Stimulated activated CD8-positive, alpha-beta memory T cell treated with anti-CD3 and anti-CD28 coated beads, Interleukin-12 subunit alpha, Interleukin-12 subunit beta, amount 100 ng/mL, for 1 hour (primary cell): ENCODE measurements around the gene CSMD2.

Experiments
- DNase-seq: peaks from one replicate; pipeline ENCODE4 v3.0.0-alpha.2; 2020; ENCODE audit warnings: low read depth

Gene CSMD2

DNA sequence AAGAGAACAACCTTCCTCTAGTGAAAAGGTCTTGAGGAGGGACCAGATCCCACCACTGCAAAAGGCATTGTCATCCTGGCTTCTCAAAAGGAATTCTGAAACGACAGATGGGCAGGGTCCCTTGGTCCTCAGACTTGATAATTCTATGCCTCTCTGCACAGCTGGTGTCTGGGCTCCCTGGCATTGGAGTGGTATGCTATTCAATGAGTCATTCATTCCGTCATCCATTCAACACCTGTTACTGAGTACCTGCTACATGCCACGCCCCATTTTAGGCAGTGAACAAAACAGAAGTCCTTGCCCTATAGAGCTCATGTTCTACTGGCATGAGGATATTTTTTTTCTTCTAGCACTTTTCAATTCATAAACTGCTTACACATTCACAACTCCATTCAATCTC, 347.0 kb downstream of the CSMD2 start:
- no peak for DNase-seq

DNA sequence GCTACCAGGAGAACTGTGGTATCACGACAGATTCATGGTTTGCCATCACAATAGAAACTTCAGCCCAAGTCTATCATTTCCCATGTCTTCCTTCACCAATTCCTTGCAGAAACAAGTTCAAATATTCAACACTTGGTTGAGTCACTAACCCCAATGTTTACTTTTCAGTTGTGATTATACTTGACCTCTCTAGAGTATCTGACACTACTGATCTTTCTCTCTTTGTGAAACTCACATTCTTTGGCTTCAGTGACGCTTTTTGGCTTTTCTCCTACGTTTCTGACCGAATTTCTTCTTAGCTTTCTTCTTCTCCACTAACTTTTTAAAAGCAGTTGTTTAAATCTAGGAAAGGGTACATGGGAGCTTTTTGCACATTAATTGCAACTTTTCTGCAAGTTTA, 350.0 kb downstream of the CSMD2 start:
- no peak for DNase-seq

DNA sequence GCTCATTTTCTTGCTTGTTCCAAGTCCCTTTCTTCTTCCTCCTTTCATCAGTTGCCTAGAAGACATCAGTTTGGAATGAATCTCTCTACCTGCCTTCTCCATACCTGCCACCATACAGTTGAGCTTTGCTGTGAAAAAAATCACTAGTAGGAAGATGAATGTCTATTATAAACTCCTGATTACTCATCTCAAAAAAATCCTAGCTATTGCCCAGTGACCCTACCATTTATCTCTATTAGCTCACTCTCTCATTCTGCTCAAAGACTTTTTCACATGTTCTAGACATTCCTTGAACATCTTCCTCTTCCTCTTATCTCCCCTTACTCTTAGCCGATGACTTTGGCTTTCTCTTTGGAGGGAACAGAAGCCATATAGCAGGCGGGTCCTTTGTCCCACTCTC, 350.9 kb downstream of the CSMD2 start:
- no peak for DNase-seq

DNA sequence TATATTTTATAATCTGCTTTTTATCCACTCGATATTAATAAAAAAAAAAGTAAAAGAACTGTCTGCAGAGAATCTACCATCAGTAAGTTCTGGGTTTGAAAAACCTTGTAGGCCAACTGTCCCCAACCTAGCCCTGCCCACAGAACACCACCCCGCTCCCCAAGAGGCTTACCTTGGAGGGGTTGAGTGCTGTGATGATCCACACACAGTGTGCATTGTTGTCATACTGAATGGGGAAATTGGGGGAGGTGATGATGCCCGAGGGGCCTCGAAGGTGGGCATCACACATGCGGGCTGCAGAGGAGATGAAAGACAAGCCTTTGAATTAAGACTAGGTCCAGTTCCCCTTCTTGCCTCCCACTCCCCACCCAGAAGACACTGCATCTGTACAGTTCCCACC, 354.5 kb downstream of the CSMD2 start:
- DNase-seq, result no peak

GRCh38 chr1:33805988-33806387, 359.0 kb downstream of the CSMD2 start:
- no peak for DNase-seq

- DNase-seq, result no peak
Measured at GRCh38 chr1:33802268-33802667, 362.8 kb downstream of the CSMD2 start.

DNA sequence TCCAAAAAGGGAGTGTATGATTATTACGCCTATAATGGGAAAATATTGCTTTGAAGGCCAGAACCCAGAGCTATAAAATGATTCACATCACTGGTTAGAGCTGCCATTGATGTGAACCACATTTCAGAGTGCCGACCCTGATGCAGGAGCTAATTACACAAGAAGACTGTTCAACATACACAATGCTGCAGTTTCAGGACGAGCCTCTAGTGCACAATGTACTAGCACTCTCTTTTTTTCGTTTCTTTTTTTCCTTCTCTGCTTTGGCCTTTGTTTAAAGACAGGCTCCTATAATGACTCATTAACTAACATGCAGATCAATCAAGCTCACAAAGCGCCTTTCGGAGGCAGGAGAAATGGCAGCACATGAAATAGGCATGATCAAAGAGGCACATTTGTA, 367.2 kb downstream of the CSMD2 start:
- no peak for DNase-seq

GRCh38 chr1:33792651-33793050, 372.4 kb downstream of the CSMD2 start:
- no peak for DNase-seq

GRCh38 chr1:33792216-33792615, 372.8 kb downstream of the CSMD2 start:
- DNase-seq, result no peak

DNA sequence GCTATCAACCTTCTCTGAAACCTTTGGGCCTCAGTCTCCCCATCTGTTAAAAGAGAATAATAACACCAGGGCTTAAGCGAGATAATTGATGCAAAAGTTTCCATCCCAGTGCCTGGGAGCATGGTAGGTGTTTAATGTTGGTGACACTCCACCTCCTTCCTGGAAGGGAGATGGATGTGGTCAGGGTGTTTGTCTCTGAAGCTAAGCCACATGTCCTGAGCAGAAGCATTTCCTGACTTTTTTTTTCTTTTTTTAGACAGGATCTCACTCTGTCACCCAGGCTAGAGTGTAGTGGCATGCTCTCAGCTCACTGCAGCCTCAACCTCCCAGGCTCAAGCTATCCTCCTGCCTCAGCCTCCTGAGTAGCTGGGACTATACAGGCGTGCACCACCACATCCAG, 373.8 kb downstream of the CSMD2 start:
- no peak for DNase-seq

GRCh38 chr1:33790577-33790976, 374.5 kb downstream of the CSMD2 start:
- no peak for DNase-seq

DNA sequence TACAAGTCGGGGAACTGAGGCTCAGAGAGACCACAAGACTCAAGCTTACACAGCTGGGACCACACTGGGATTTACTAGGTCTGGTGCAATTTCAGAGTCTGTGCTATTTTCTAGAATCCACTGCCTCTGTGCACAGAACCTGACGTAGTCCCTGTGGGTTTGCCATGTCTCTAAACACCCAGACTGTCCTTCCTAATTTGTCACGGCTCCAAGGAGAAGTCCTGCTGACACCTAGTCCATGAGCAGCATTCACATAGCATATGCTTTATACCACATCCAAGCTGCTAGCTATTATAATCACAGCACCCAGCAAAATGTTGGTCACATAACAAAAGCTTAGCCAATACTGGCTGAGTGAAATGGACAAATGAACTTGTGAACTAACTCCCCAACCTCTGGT, 380.2 kb downstream of the CSMD2 start:
- no peak for DNase-seq

- DNase-seq, result no peak
Measured at GRCh38 chr1:33782776-33783175, 382.3 kb downstream of the CSMD2 start.

GRCh38 chr1:33781652-33782051, 383.4 kb downstream of the CSMD2 start:
- no peak for DNase-seq

DNA sequence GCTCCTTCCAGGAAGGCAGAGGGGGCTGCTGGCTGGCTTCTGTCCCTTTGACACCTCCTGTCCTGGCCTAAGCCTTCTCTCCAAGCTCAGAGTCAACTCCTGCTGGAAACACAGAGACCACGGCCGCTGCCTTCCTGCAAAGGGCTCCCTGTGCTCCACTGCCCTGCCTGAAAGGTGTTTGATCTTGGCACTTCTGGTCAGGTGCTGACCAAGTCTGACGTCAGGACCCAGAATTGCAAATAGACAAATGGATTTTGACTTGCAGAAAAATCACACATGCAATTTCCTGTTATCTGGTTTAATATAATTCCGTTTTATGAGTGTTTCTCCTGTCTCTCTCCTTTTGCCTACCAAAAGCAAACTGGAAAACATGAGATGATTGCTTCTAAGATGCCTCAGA, 387.7 kb downstream of the CSMD2 start:
- no peak for DNase-seq

DNA sequence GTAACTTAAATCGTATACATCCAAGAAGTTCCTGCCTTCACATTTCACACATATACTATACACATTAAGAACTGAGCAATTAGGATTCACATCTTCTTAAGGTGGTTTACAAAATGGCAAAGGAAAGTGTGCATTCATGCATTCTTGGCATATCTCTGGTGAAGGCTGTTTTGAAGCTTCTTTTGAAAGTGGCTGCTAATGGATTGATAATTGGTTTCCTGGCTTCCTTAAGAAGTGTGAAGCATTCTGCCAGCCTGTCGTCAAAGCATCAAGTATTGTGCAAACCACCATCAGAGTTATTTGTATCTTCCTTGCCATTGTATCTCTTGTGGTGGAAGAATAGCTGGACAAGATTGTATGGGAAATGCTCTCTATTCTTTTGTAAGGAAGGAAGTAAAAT, 396.2 kb downstream of the CSMD2 start:
- DNase-seq, result no peak

DNA sequence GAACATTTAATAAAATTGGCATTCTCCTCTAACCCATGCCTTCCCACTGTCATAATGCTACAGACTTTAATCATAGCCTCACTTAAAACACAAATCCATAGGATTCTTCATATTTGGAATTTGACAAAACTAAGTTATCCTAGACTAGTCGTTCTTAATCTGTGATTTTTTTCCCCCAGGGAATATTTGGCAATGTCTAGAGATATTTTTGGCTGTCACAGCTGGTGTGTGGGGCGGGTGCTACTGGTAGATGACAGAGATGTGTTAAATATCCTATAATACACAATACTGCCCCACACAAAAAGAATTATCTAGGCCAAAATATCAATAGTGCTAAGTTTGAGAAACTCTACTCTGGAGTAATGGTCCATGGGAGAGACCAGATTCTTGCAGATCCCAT, 396.9 kb downstream of the CSMD2 start:
- DNase-seq, result no peak

- DNase-seq, result no peak
Measured at GRCh38 chr1:33764149-33764548, 400.9 kb downstream of the CSMD2 start.

- DNase-seq, result no peak
Measured at GRCh38 chr1:33763406-33763805, 401.6 kb downstream of the CSMD2 start.

- no peak for DNase-seq
Measured at GRCh38 chr1:33762962-33763361, 402.1 kb downstream of the CSMD2 start.

DNA sequence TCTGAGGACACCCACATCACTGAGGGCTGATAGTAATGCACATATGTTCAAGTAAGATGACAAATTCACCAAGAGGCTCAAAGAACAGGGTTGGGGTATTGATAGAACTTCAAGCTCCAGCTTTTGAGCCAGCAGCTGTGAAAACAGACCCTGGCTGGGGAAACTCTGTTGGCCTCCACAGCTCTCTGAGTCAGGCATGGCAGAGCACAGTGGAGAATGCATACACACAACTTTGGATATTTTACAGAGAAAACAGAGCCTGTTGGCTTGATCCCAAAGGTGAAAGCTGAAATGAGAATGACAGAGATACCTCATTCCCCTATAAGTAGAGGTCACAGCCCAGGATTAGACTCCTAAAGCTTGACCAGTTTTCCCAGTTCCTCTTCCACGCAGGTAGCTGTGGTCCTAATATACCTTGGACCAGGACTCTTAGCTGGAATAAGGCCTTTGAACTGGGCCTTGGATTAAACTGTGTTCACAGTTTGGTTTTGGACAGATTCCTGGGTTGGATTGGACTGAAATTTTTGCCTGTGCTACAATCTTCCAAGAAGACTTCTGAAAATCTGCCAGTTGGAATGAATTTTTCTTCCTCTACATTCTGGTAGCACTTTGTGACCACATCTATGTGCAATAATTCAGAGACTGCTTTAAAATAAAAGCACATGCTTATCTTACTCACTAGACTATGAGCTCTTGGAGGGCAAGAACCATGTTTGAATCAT, 402.8 kb downstream of the CSMD2 start:
- no peak for DNase-seq

GRCh38 chr1:33758698-33759097, 406.3 kb downstream of the CSMD2 start:
- no peak for DNase-seq

DNA sequence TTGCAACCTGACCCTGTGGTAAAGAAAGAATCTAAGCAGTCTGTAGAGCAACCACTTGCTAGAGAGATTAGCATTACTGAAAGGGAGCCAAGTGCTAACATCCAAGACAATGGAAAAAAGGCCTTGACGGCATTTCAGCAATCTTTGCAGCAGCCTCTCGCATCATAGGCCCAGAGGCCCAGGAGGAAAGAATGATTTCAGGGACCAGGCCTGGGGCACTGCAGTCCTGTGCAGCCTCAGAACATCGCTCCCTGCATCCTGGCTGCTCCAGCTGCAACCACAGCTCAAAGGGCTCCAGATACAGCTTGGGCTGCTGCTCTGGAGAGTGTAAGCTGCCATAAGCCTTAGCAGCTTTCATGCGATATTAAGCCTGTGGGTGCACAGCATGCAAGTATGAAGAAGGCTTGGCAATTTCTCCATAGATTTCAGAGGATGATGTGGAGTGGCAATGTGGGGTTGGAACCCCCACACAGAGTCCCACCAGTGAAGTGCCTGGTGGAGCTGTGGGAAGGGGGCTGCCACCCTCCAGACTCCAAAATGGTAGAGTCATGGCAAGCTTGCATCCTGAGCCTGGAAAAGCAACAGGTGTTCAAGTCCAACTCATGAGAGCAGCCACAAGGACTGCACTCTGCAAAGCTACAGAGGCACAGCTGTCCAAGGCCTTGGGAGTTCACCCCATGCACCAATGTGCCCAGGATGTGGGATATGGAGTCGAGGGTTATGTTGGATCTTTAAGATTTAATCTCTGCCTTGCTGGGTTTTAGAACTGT, 411.8 kb downstream of the CSMD2 start:
- no peak for DNase-seq

- no peak for DNase-seq
Measured at GRCh38 chr1:33745942-33746341, 419.1 kb downstream of the CSMD2 start.
